GM12878 (cell line): Measurements from ENCODE around the gene RFX5.
A peak's percentile ranks its signal among the peaks of the same experiment; 100 is the strongest.

Experiments used
- BACH1 ChIP-seq: fragments of 450-650 bp; IDR thresholded peaks from 2 replicates; pipeline ENCODE4 v1.6.1; 2017; ENCODE audit warnings: mild to moderate bottlenecking, borderline replicate concordance
- POLR2A ChIP-seq: IDR thresholded peaks from 2 replicates; pipeline ENCODE4 v1.6.1; 2011; ENCODE audit warnings: low read depth, mild to moderate bottlenecking, low read length
- TF ChIP-seq, protein P1 (sequence below): IDR thresholded peaks from 2 replicates; pipeline ENCODE4 v1.6.1; 2012; ENCODE audit warnings: low read depth, low read length, improper control_type of control experiment
- TF ChIP-seq, protein P2 (sequence below): fragments of 450-650 bp; IDR thresholded peaks from 2 replicates; pipeline ENCODE4 v1.6.1; 2017; ENCODE audit warnings: mild to moderate bottlenecking, moderate library complexity

DNA sequence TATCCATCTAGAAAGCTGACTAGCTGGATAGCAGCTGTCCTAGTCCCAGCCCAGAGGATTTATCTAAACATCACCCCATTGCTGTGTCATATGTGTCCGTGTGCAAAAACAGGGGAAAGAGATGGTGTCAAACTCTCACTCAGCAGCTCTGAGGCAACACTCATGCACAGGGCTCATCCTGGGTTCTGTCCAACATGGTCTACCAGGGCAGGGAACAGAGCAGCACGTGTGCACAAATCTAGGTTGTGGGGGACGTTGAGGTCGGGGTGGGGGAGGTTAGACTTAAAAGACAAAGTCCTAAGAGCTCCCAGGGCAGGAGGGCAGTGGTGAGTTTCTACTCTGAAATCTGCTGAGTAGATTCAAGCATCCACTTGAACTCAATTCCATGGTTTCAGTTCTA lies 36.0 kb downstream of the RFX5 start:
- no peak for TF ChIP-seq BACH1
- TF ChIP-seq, protein P1, sequence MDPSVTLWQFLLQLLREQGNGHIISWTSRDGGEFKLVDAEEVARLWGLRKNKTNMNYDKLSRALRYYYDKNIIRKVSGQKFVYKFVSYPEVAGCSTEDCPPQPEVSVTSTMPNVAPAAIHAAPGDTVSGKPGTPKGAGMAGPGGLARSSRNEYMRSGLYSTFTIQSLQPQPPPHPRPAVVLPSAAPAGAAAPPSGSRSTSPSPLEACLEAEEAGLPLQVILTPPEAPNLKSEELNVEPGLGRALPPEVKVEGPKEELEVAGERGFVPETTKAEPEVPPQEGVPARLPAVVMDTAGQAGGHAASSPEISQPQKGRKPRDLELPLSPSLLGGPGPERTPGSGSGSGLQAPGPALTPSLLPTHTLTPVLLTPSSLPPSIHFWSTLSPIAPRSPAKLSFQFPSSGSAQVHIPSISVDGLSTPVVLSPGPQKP = no peak
- TF ChIP-seq POLR2A = peak; percentile 17; the same call in 1 of the 2 replicates
- TF ChIP-seq, protein P2, sequence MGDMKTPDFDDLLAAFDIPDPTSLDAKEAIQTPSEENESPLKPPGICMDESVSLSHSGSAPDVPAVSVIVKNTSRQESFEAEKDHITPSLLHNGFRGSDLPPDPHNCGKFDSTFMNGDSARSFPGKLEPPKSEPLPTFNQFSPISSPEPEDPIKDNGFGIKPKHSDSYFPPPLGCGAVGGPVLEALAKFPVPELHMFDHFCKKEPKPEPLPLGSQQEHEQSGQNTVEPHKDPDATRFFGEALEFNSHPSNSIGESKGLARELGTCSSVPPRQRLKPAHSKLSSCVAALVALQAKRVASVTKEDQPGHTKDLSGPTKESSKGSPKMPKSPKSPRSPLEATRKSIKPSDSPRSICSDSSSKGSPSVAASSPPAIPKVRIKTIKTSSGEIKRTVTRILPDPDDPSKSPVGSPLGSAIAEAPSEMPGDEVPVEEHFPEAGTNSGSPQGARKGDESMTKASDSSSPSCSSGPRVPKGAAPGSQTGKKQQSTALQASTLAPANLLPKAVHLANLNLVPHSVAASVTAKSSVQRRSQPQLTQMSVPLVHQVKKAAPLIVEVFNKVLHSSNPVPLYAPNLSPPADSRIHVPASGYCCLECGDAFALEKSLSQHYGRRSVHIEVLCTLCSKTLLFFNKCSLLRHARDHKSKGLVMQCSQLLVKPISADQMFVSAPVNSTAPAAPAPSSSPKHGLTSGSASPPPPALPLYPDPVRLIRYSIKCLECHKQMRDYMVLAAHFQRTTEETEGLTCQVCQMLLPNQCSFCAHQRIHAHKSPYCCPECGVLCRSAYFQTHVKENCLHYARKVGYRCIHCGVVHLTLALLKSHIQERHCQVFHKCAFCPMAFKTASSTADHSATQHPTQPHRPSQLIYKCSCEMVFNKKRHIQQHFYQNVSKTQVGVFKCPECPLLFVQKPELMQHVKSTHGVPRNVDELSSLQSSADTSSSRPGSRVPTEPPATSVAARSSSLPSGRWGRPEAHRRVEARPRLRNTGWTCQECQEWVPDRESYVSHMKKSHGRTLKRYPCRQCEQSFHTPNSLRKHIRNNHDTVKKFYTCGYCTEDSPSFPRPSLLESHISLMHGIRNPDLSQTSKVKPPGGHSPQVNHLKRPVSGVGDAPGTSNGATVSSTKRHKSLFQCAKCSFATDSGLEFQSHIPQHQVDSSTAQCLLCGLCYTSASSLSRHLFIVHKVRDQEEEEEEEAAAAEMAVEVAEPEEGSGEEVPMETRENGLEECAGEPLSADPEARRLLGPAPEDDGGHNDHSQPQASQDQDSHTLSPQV = no peak
